ENCODE data around the gene UGT1A8. TPM values are rescaled to one million over a fixed set of nuclear protein-coding genes. Genes with fewer than 3 reads are reported as not detected.
"Not testable (repeated sequence)": the region's sequence is repeated elsewhere in the genome, so short reads cannot be mapped to it uniquely, and the experiment has no call there.

UGT1A8 gene
- total RNA-seq, 1 donor from 2014 or later, result not detected

DNA sequence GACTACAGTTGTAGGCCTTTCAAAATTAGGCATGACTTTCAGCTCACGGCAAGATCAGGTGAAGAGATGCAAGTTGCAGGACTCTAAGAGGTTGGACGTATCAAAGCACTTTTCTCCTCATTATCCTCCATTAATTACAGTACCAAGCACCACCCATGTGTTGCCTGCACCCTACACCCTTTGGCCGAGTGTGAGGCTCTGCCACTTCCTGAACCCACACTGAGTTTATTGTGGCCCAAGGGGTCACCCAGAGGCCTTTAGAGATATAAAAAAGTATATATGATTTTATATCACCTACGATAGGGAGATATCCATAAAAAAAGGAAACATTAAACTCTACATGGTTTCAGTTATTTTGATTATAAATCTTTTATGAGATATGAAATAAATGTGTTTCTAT, 2.8 kb downstream of the UGT1A8 start:
- Mint-ChIP-seq H3K9me3 (ENCODE audit: low read depth) (peaks cover 17% of the 10 kb centered on the region), H3K27ac (ENCODE audit: unreplicated experiment) (no peak overlapping the region), H3K36me3 (ENCODE audit: low read depth) (peaks cover 2% of the 10 kb centered on the region), H3K4me3 (ENCODE audit: unreplicated experiment) (no peak overlapping the region), H3K4me1 (ENCODE audit: low read depth) (no peaks in the 10 kb centered on the region), H3K27me3 (ENCODE audit: low read depth) (peaks cover 9% of the 10 kb centered on the region)
- no peak for DNase-seq (ENCODE audit: low spot score)
- no peak for TF ChIP-seq CTCF (IDR thresholded peaks at IDR 0.05)

DNA sequence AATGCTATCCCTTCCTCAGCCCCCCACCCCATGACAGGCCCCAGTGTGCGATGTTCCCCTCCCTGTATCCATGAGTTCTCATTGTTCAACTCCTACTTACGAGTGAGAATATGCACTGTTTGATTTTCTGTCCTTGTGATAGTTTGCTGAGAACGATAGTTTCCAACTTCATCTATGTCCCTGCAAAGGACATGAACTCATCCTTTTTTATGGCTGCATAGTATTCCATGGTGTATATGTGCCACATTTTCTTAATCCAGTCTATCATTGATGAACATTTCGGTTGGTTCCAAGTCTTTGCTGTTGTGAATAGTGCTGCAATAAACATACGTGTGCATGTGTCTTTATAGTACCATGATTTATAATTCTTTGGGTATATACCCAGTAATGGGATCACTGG, 4.4 kb downstream of the UGT1A8 start:
- H3K36me3 Mint-ChIP-seq (ENCODE audit: low read depth); H3K4me1 Mint-ChIP-seq (ENCODE audit: low read depth); H3K27me3 Mint-ChIP-seq (ENCODE audit: low read depth); H3K27ac Mint-ChIP-seq (ENCODE audit: unreplicated experiment); H3K4me3 Mint-ChIP-seq (ENCODE audit: unreplicated experiment); DNase-seq (ENCODE audit: low spot score): not testable (repeated sequence)
- peaks cover 16% of the 10 kb centered on the region for H3K9me3 Mint-ChIP-seq (ENCODE audit: low read depth)

GRCh38 chr2:233627331-233628025, 10.0 kb downstream of the UGT1A8 start:
- H3K36me3 Mint-ChIP-seq (ENCODE audit: low read depth), result peaks cover 4% of the 10 kb centered on the region
- H3K27ac Mint-ChIP-seq (ENCODE audit: unreplicated experiment), result no peak overlapping the region
- peaks cover 24% of the 10 kb centered on the region for H3K27me3 Mint-ChIP-seq (ENCODE audit: low read depth)
- no peak for DNase-seq (ENCODE audit: low spot score)
- TF ChIP-seq CTCF (IDR thresholded peaks at IDR 0.05), result no peak
- H3K4me1 Mint-ChIP-seq (ENCODE audit: low read depth), result no peaks in the 10 kb centered on the region
- H3K4me3 Mint-ChIP-seq (ENCODE audit: unreplicated experiment), result no peak overlapping the region
- peaks cover 45% of the 10 kb centered on the region for H3K9me3 Mint-ChIP-seq (ENCODE audit: low read depth)

- H3K36me3 Mint-ChIP-seq (ENCODE audit: low read depth); H3K4me1 Mint-ChIP-seq (ENCODE audit: low read depth); H3K27ac Mint-ChIP-seq (ENCODE audit: unreplicated experiment); H3K4me3 Mint-ChIP-seq (ENCODE audit: unreplicated experiment); DNase-seq (ENCODE audit: low spot score): not testable (repeated sequence)
- Mint-ChIP-seq H3K9me3 (ENCODE audit: low read depth) (peaks cover 18% of the 10 kb centered on the region), H3K27me3 (ENCODE audit: low read depth) (peaks cover 31% of the 10 kb centered on the region)
Observed at GRCh38 chr2:233636306-233636705, 18.9 kb downstream of the UGT1A8 start, which contains the start of gene UGT1A10. Gene UGT1A10 (plus strand): TSS chr2:233636448. CDS start chr2:233636523, 75 bp downstream.

- Mint-ChIP-seq H3K9me3 (ENCODE audit: low read depth) (peaks cover 27% of the 10 kb centered on the region), H3K36me3 (ENCODE audit: low read depth) (peaks cover 4% of the 10 kb centered on the region), H3K4me1 (ENCODE audit: low read depth) (no peaks in the 10 kb centered on the region), H3K4me3 (ENCODE audit: unreplicated experiment) (no peak overlapping the region), H3K27me3 (ENCODE audit: low read depth) (peaks cover 12% of the 10 kb centered on the region), H3K27ac (ENCODE audit: unreplicated experiment) (no peak overlapping the region)
- no peak for DNase-seq (ENCODE audit: low spot score)
- no peak for TF ChIP-seq CTCF (IDR thresholded peaks at IDR 0.05)
Observed at GRCh38 chr2:233638836-233639235, 21.4 kb downstream of the UGT1A8 start.

- H3K27me3 Mint-ChIP-seq (ENCODE audit: low read depth), result peaks cover 7% of the 10 kb centered on the region
- H3K4me3 Mint-ChIP-seq (ENCODE audit: unreplicated experiment), result no peak overlapping the region
- no peaks in the 10 kb centered on the region for H3K4me1 Mint-ChIP-seq (ENCODE audit: low read depth)
- peaks cover 4% of the 10 kb centered on the region for H3K36me3 Mint-ChIP-seq (ENCODE audit: low read depth)
- no peak overlapping the region for H3K27ac Mint-ChIP-seq (ENCODE audit: unreplicated experiment)
- peaks cover 24% of the 10 kb centered on the region for H3K9me3 Mint-ChIP-seq (ENCODE audit: low read depth)
- no peak for TF ChIP-seq CTCF (IDR thresholded peaks at IDR 0.05)
- DNase-seq (ENCODE audit: low spot score), result no peak
Observed at GRCh38 chr2:233639860-233640259, 22.4 kb downstream of the UGT1A8 start.

All from chondrocyte (in vitro differentiated cells).